ENCODE results near the gene FKTN. TPM values are rescaled to one million over a fixed set of nuclear protein-coding genes. Genes with fewer than 3 reads are reported as not detected.

Gene FKTN
- total RNA-seq, 1 experiment from 2014 or later, result 17.1 TPM

DNA sequence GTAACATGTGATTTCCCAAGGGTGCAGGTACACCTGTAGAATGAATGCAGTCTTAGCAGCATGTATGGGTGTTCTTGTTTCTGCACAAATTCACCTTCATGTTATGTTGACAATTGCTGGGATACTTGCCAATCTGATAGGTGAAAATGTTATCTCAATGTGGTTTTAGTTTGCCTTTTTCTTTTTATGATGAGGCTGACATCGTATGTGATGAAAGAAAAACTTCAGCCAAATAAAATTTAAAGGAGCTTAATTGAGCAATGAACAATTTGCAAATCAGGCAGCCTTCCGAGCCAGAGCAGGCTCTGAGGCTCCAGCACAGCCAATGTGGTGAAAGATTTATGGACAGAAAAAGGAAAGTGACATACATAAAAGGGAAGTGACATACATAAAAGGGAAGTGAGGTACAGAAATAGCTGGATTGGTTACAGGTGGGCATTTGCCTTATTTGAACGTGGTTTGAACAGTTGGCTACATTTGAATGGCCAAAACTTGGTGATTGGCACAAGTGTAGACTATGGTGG, 114.8 kb downstream of the FKTN start:
- ChIA-PET POLR2A (no interaction called here), CTCF (no interaction called here)
- Mint-ChIP-seq H3K4me3 (ENCODE audit: unreplicated experiment) (no peak overlapping the region), H3K27ac (ENCODE audit: unreplicated experiment) (no peak overlapping the region), H3K4me1 (ENCODE audit: low read depth, unreplicated experiment) (peaks cover 12% of the 10 kb centered on the region), H3K27me3 (ENCODE audit: insufficient read depth, unreplicated experiment) (no peaks in the 10 kb centered on the region), H3K9me3 (ENCODE audit: unreplicated experiment) (no peaks in the 10 kb centered on the region), H3K36me3 (ENCODE audit: insufficient read depth, unreplicated experiment) (no peaks in the 10 kb centered on the region)
- Histone ChIP-seq H3K9me3 (no peaks in the 10 kb centered on the region), H3K4me1 (peaks cover 16% of the 10 kb centered on the region; the same call in 1 of the 2 replicates), H3K27me3 (replicated peaks; ENCODE audit: control insufficient read depth, insufficient read depth, low read length) (no peaks in the 10 kb centered on the region), H3K36me3 (ENCODE audit: control insufficient read depth, insufficient read depth, low read length) (no peaks in the 10 kb centered on the region), H3K4me3 (ENCODE audit: low read depth, low read length) (no peak overlapping the region)
- DNase-seq, result no peak
- no TSS peak for BruUV-seq (replicated peaks)
- intact Hi-C loops (cut with micrococcal nuclease; ENCODE audit: unreplicated experiment), result no loop called here
- TF ChIP-seq, protein P1, sequence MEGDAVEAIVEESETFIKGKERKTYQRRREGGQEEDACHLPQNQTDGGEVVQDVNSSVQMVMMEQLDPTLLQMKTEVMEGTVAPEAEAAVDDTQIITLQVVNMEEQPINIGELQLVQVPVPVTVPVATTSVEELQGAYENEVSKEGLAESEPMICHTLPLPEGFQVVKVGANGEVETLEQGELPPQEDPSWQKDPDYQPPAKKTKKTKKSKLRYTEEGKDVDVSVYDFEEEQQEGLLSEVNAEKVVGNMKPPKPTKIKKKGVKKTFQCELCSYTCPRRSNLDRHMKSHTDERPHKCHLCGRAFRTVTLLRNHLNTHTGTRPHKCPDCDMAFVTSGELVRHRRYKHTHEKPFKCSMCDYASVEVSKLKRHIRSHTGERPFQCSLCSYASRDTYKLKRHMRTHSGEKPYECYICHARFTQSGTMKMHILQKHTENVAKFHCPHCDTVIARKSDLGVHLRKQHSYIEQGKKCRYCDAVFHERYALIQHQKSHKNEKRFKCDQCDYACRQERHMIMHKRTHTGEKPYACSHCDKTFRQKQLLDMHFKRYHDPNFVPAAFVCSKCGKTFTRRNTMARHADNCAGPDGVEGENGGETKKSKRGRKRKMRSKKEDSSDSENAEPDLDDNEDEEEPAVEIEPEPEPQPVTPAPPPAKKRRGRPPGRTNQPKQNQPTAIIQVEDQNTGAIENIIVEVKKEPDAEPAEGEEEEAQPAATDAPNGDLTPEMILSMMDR (IDR thresholded peaks at IDR 0.05; ENCODE audit: insufficient read depth in 1 of 2, low read depth in 1 of 2, low read length in 1 of 2, severe bottlenecking in 1 of 2, unreplicated experiment in 1 of 2), result no peak

DNA sequence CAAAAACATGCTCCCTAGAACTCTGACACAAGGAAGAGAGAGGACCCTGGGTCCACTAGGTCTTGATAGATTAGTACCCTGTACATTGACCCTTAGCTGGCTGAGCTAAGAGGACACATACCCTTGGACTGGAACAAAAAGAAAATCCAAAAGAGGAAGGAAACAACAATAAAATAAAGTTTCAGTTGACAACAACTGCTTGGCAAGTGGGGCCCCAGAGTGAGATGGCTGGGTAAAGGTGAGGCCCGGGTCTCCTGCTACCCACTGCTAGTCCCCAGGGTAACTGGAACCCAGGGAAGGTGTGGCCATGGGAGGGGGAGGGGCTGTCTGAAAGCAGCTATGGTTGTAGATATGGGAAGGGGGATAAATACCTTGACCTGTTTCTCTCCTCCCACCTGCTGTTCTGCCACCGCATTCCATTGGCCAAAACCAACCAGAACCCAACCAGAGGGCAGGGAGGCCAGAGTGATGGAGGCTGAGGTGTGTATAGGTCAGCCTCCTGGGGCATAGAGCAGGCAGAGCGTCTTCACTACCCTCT, 116.0 kb downstream of the FKTN start:
- Mint-ChIP-seq H3K27ac (ENCODE audit: unreplicated experiment) (no peak overlapping the region), H3K4me1 (ENCODE audit: low read depth, unreplicated experiment) (peaks cover 8% of the 10 kb centered on the region), H3K36me3 (ENCODE audit: insufficient read depth, unreplicated experiment) (no peaks in the 10 kb centered on the region), H3K4me3 (ENCODE audit: unreplicated experiment) (no peak overlapping the region), H3K27me3 (ENCODE audit: insufficient read depth, unreplicated experiment) (no peaks in the 10 kb centered on the region), H3K9me3 (ENCODE audit: unreplicated experiment) (no peaks in the 10 kb centered on the region)
- TF ChIP-seq, protein P1 (IDR thresholded peaks at IDR 0.05; ENCODE audit: insufficient read depth in 1 of 2, low read depth in 1 of 2, low read length in 1 of 2, severe bottlenecking in 1 of 2, unreplicated experiment in 1 of 2), result no peak
- no TSS peak for BruUV-seq (replicated peaks)
- ChIA-PET CTCF (no interaction called here), POLR2A (no interaction called here)
- H3K27me3 ChIP-seq (replicated peaks; ENCODE audit: control insufficient read depth, insufficient read depth, low read length), result no peaks in the 10 kb centered on the region
- H3K36me3 ChIP-seq (ENCODE audit: control insufficient read depth, insufficient read depth, low read length), result no peaks in the 10 kb centered on the region
- no peak overlapping the region for H3K4me3 ChIP-seq (ENCODE audit: low read depth, low read length)
- H3K9me3 ChIP-seq, result no peaks in the 10 kb centered on the region
- intact Hi-C loops (cut with micrococcal nuclease; ENCODE audit: unreplicated experiment), result no loop called here
- no peak for DNase-seq
- peaks cover 17% of the 10 kb centered on the region for H3K4me1 ChIP-seq

DNA sequence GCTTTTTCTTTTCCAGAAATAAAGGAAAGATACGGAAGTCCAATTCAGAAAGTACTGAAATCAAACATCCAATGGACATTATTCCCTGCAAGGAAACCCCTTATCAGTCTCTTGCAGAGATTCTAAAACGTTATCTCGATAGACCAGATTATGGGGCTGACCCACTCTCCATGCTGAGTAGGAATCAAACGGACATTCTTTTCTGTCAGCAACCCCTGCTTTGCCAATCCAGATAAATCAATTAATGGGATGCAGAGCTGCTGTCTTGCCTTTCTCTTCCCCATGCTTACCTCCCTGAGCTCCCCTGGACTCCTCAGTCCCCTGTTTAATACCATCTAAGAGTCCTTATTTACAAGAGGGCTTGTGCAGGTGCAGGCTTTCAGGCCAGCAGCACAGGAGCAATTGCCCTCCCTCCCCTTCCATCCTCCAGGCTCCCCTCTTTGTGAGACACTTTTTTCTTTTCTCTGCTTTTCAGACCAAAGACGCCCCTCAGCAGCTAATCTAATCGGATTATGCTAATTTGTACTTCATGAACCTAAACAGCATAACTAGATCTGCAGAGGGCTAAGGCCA, 118.5 kb downstream of the FKTN start:
- Mint-ChIP-seq H3K27me3 (ENCODE audit: insufficient read depth, unreplicated experiment) (no peaks in the 10 kb centered on the region), H3K4me3 (ENCODE audit: unreplicated experiment) (no peak overlapping the region), H3K27ac (ENCODE audit: unreplicated experiment) (no peak overlapping the region), H3K36me3 (ENCODE audit: insufficient read depth, unreplicated experiment) (no peaks in the 10 kb centered on the region), H3K9me3 (ENCODE audit: unreplicated experiment) (no peaks in the 10 kb centered on the region), H3K4me1 (ENCODE audit: low read depth, unreplicated experiment) (peaks cover 17% of the 10 kb centered on the region)
- Histone ChIP-seq H3K9me3 (no peaks in the 10 kb centered on the region), H3K27me3 (replicated peaks; ENCODE audit: control insufficient read depth, insufficient read depth, low read length) (no peaks in the 10 kb centered on the region), H3K36me3 (ENCODE audit: control insufficient read depth, insufficient read depth, low read length) (no peaks in the 10 kb centered on the region), H3K4me1 (peaks cover 27% of the 10 kb centered on the region), H3K4me3 (ENCODE audit: low read depth, low read length) (no peak overlapping the region)
- no TSS peak for BruUV-seq (replicated peaks)
- TF ChIP-seq, protein P1 (IDR thresholded peaks at IDR 0.05; ENCODE audit: insufficient read depth in 1 of 2, low read depth in 1 of 2, low read length in 1 of 2, severe bottlenecking in 1 of 2, unreplicated experiment in 1 of 2), result no peak
- intact Hi-C loops (cut with micrococcal nuclease; ENCODE audit: unreplicated experiment), result no loop called here
- ChIA-PET CTCF (no interaction called here), POLR2A (no interaction called here)
- no peak for DNase-seq
